ENCODE results near the gene KLLN.
"Not testable (repeated sequence)": the region's sequence is repeated elsewhere in the genome, so short reads cannot be mapped to it uniquely, and the experiment has no call there.

Gene KLLN

GRCh38 chr10:87863053-87863943 lies at the start of gene KLLN, which contains the start of gene PTEN:
TSS of gene KLLN (minus strand) at chr10:87863533. CDS start at chr10:87862487, 1,046 bp downstream.
TSS of gene PTEN (plus strand) at chr10:87863625. CDS start at chr10:87864470, 845 bp downstream.
- DNase-seq = peak; percentile 76 to 89 (median 88)

DNA sequence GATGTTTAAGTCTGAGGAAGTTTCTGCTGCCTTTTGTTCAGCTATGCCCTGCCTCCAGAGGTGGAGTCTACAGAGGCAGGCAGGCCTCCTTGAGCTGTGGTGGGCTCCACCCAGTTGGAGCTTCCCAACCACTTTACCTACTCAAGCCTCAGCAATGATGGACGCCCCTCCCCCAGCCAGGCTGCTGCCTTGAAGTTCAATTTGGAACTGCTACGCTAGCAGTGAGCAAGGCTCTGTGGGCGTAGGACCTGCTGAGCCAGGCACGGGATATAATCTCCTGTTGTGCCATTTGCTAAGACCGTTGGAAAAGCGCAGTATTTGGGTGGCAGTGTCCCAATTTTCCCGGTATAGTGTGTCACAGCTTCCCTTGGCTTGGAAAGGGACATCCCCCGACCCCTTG lies 40.1 kb upstream of the KLLN start:
- not testable (repeated sequence) for DNase-seq

DNA sequence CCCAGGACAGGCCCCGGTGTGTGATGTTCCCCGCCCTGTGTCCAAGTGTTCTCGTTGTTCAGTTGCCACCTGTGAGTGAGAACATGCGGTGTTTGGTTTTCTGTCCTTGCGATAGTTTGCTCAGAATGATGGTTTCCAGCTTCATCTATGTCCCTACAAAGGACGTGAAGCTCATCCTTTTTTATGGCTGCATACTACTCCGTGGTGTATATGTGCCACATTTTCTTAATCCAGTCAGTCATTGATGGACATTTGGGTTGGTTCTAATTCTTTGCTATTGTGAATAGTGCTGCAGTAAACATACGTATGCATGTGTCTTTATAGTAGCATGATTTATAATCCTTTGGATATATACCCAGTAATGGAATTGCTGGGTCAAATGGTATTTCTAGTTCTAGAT lies 34.6 kb upstream of the KLLN start:
- not testable (repeated sequence) for DNase-seq

DNA sequence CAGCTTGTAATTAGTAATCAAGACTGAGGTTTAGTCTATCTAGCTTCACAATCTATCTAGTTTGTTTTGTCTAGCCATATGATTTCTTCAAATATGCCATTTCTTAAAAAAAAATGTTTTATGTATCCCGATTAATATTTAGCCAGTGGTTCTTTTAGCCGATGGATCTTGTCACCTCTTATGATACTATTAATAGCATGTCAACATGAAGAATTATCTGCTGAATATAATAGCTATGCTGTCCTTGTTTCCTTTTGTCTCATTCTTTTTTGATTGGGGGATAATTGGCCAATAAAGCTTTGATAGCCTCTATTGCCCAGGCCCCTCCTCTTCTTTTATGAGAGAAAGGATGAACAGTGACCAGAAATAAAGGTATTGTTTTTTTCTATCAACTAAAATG lies 32.9 kb upstream of the KLLN start:
- peak in 2 of 3 experiments; percentile 1 to 71 for DNase-seq

GRCh38 chr10:87895430-87895829 lies 32.1 kb upstream of the KLLN start:
- peak in 1 of 3 experiments; percentile 1 for DNase-seq

DNA sequence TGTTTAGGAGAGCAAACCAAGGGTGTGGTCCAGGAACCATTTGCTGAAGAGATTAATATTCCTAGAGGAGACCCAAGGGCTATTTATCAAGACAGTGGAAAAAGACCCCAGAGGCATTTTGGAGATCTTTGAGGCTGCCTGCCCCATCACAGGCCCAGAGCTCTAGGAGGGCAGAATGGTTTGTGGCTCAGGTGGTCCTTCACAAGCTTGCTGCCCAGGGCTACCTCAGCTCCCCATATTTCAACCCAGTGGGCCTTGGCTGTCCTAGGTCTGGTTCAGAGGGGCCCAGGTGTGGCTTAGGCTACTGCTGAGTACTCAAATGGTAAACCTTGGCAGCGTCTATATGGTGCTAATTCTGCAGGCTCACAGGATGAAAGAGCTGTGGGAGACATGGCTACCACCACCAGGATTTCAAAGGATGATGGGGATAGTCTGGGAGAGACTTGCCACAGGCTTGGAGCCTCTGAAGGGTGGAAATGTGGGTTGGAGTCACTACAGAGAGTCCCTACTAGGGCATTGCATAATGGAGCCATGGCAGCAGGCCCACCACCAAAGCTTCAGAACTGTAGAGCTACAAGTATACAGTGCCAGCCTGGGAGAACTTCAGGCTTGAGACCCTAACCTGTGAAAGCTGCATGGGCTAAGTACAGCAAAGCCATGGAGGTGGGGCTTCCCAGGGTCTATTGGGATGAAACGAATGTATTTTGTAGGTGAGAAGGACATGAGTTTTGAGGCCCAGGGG lies 24.4 kb upstream of the KLLN start:
- no peak for DNase-seq

DNA sequence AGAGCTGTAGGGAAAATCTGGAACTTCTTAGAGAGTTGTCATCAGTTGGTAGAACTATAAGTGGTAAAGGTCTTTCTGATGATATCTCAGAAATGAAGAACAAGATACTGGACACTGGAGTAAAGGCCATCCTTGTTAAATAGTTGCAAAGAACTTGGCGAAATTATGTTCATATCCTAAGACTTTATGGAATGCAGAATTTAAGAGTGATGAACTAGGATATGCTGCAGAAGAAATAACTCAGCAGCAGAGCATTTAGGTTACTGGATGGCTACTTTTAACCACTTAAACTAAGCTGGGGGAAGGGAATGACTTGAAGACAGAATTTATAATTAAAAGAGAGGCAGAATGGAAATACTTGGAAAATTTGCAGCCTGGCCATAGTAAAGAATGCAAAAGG lies 23.8 kb upstream of the KLLN start:
- DNase-seq = no peak

DNA sequence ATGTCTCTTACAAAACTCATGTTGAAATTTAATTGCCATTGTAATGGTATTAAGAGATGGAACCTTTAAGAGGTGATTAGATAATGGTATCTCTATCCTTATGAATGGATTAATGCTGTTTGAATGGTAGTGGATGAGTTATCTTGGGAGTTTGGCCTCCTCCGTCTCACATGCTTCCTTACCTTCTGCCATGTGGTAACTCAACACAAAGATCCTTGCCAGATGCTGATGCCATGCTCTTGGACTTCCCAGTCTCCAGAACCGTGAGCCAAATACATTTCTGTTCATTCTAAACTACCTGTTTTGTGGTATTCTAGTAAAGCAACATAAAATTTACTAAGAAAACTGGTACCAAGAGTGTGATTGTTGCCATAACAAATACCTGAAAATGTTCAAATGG lies 23.3 kb upstream of the KLLN start:
- DNase-seq = no peak

- DNase-seq = no peak
These were observed 19.4 kb upstream of the KLLN start for GRCh38 chr10:87882555-87883294.

- DNase-seq = not testable (repeated sequence)
These were observed 18.2 kb upstream of the KLLN start for GRCh38 chr10:87881373-87882059.

- DNase-seq = no peak
These were observed 17.0 kb upstream of the KLLN start for GRCh38 chr10:87880336-87880735.

GRCh38 chr10:87878664-87879459 lies 15.5 kb upstream of the KLLN start:
- DNase-seq = no peak

DNA sequence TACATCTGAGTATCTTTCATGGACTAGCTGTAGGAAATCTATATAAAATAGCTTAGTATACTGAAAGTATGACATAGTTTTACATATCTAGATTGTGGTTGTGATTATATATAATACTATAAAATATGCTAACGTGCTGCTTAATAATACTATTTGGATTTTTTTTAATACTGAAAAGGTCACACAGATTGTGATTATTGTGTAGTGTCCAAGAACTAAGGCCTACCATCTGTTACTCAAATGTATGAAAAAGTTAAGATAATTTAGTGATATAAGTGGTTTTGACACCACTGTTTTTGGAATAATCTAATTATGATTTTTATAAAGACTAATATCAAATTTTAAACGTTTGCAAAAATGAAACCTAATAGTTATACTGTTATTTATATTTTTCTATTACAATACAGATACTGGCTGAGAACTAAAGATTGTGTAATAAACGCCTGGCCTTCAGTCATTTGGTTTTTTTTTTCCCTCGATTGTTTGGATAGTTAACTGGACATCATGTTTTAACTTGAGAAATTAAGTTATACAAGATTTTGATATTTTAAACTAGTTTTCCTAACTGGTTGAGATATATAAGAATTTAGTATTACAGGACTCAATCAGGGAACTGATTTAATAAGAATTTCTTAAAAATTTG lies 12.7 kb upstream of the KLLN start:
- no peak for DNase-seq

- DNase-seq = no peak
These were observed 10.3 kb upstream of the KLLN start for GRCh38 chr10:87873656-87874055.

GRCh38 chr10:87872828-87873227 lies 9.5 kb upstream of the KLLN start:
- DNase-seq = no peak

DNA sequence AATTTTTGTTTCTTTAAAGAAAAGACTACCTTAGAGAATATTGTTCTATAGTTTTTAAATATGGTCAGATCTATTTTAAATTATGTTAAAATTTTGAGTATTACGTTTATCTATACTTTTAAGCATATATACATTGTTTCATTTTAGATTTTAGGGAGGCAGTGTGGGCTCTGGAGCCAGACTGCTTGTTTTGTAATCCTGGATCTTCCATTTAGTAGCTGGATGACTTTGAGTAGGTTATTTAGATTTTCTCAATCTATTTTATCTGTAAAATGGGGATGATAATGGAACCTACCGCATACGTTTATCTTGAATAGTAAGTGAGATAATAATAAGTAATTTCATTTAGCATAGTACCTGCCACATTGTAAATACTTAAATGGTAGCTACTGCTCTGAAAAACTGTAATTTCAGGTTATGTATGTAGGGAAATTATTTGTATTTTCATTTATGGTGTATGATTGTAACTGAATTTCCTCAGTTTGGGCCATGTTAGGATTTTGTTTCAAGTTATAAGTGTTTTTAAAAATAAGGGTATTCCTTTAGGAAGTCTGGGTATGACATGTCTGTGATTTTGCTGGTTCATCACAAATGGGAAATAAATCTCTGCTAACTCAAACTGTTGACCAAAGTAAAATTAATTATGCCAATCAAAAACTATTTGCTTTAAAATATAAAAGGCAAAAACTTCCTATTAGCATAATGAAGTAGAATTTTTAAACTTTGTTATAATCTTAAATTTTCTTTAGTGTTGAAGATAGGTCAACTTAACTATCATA lies 6.6 kb upstream of the KLLN start:
- no peak for DNase-seq

GRCh38 chr10:87869139-87869538 lies 5.8 kb upstream of the KLLN start:
- DNase-seq = not testable (repeated sequence)

DNA sequence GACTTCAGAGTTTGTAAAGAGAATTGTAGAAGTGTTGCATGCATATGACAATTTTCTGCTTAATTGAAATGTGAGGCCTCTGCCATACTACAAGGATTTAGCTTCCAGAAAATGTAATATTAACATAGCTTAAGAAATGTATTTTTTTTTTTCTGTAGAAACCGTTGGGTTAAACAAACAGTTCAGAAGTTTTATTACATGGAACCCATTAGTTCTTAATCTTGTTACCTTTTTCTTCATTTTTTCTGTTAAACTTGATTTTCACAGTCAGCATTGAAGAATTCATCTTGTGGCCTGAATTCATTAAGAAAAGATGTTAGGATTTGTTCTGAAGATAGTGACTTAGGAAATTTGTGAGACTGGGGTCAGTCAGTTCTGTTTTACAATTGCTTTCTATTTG lies 4.9 kb upstream of the KLLN start:
- DNase-seq = no peak

- DNase-seq = no peak
These were observed 4.1 kb upstream of the KLLN start for GRCh38 chr10:87867453-87867852.

DNA sequence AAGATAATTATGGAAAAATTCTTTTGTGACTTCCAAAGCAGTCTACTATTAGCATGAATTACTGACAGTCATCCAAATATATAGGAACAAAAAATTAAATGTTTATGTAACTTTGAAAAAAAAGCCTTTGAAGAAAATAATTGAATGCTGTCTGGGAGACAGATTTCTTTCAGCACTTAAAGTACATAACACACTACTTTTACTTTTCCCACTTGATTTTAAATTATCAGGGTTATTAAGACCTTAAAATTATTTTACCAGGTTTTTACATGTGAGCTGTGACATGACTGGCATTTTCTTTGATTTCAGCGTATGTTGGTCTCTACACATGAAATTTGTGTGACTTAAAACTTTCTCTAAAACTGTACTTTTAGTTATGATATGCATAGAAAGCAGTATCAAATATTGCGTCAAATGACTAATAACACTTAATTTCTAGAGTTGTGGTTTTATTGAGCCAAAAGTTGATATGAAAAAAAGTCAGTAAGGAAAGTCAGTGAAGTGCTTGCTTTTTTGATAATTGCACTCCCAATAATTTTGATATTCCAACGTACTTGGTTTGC lies 3.2 kb upstream of the KLLN start:
- no peak for DNase-seq
